SK-N-SH (cell line): ENCODE measurements around the gene ZSWIM5. TPM values are rescaled to one million over a fixed set of nuclear protein-coding genes. Genes with fewer than 3 reads are reported as not detected.

Experiments used
- CTCF ChIA-PET: fragments of 300-600, 350-600 bp; formaldehyde crosslinking; extraction: SDS; loops from one replicate; lab custom pipeline; 2021; lab: Yijun Ruan, JAX
- POLR2A ChIA-PET: fragments of 350-600 bp; sonication (Branson Sonifier 250); formaldehyde crosslinking; extraction: SDS; loops from one replicate; lab custom pipeline; 2020; ENCODE audit warnings: antibody characterized with exemption, inconsistent platforms; lab: Yijun Ruan, JAX
- DNase-seq: peaks from one replicate; pipeline ENCODE4 v3.0.0; 2012
- H2AFZ ChIP-seq: fragments of 200-600 bp; sonication (generic); 2 replicates; pipeline ENCODE4 v1.8.1; 2016; ENCODE audit warnings: antibody characterized with exemption, mild to moderate bottlenecking, low read depth
- H3F3A ChIP-seq: fragments of 200-600 bp; sonication (generic); replicated peaks from 2 replicates; pipeline ENCODE3; 2016; ENCODE audit warnings: antibody characterized with exemption, mild to moderate bottlenecking; ENCODE audit not compliant: insufficient read depth
- H3K27ac ChIP-seq, 2 experiments: fragments of 200-500 bp in 1 of 2; fragments of 200-600 bp in 1 of 2; sonication (Bioruptor generic) in 1 of 2; sonication (generic), shearing (Covaris generic) in 1 of 2; 2 replicates each; pipeline versions ENCODE4 v1.5.1 to v1.6.1; 2014 to 2016; ENCODE audit warnings: low read depth in 2 of 2, inconsistent platforms in 1 of 2, low read length in 1 of 2, mild to moderate bottlenecking in 1 of 2, mixed read lengths in 1 of 2
- H3K27me3 ChIP-seq: fragments of 200-600 bp; sonication (generic), shearing (Covaris generic); 2 replicates; pipeline ENCODE4 v1.6.1; 2016; ENCODE audit warnings: mixed run types; ENCODE audit not compliant: insufficient read depth
- H3K36me3 ChIP-seq, 2 experiments: fragments of 200-500 bp in 1 of 2; fragments of 200-600 bp in 1 of 2; sonication (Bioruptor generic) in 1 of 2; sonication (generic) in 1 of 2; replicated peaks in 1 of 2; 2 replicates each; pipeline versions ENCODE3 to v1.5.1; 2014 to 2016; ENCODE audit warnings: low read length in 1 of 2, mild to moderate bottlenecking in 1 of 2; ENCODE audit not compliant: insufficient read depth in 2 of 2, control insufficient read depth in 1 of 2
- H3K4me1 ChIP-seq, 2 experiments: fragments of 200-500 bp in 1 of 2; fragments of 200-600 bp in 1 of 2; sonication (Bioruptor generic) in 1 of 2; sonication (generic), shearing (Covaris generic) in 1 of 2; 2 replicates each; pipeline versions ENCODE4 v1.5.1 to v1.6.1; 2014 to 2016; ENCODE audit warnings: low read depth in 1 of 2, low read length in 1 of 2, mixed run types in 1 of 2; ENCODE audit not compliant: insufficient read depth in 2 of 2, control insufficient read depth in 1 of 2
- H3K4me2 ChIP-seq: fragments of 200-600 bp; sonication (generic), shearing (Covaris generic); 2 replicates; pipeline ENCODE4 v1.6.1; 2017; ENCODE audit warnings: mixed run types
- H3K4me3 ChIP-seq, 2 experiments: fragments of 200-500 bp in 1 of 2; fragments of 200-600 bp in 1 of 2; sonication (Bioruptor generic) in 1 of 2; sonication (generic), shearing (Covaris generic) in 1 of 2; 2 replicates each; pipeline versions ENCODE4 v1.5.1 to v1.8.1; 2014 to 2016; ENCODE audit warnings: low read depth in 2 of 2, inconsistent platforms in 1 of 2, low read length in 1 of 2, mild to moderate bottlenecking in 1 of 2, mixed read lengths in 1 of 2, moderate library complexity in 1 of 2
- H3K79me2 ChIP-seq: fragments of 200-600 bp; sonication (generic); 2 replicates; pipeline ENCODE4 v1.8.1; 2017; ENCODE audit warnings: mild to moderate bottlenecking; ENCODE audit not compliant: insufficient read depth
- H3K9ac ChIP-seq: fragments of 200-600 bp; sonication (generic); 2 replicates; pipeline ENCODE4 v1.6.1; 2017; ENCODE audit warnings: mixed run types
- H3K9me2 ChIP-seq: fragments of 200-600 bp; sonication (generic); 2 replicates; pipeline ENCODE4 v1.6.1; 2017; ENCODE audit warnings: mixed run types
- H3K9me3 ChIP-seq: fragments of 200-600 bp; sonication (generic); 2 replicates; pipeline ENCODE4 v1.6.1; 2017; ENCODE audit warnings: mixed run types, mild to moderate bottlenecking, moderate library complexity
- H4K20me1 ChIP-seq: fragments of 200-600 bp; sonication (generic); 2 replicates; pipeline ENCODE4 v1.6.1; 2017; ENCODE audit warnings: mild to moderate bottlenecking, mixed run types; ENCODE audit not compliant: insufficient read depth
- CHD2 ChIP-seq: fragments of 150-350 bp; IDR thresholded peaks from 2 replicates; pipeline ENCODE4 v1.6.1; 2018; ENCODE audit warnings: low read length; ENCODE audit not compliant: partially characterized antibody
- ELF1 ChIP-seq: IDR thresholded peaks from 2 replicates; pipeline ENCODE4 v1.4.0; 2012
- FOSL2 ChIP-seq: IDR thresholded peaks from 2 replicates; pipeline ENCODE4 v1.4.0; 2012; ENCODE audit warnings: low read depth, mild to moderate bottlenecking, moderate library complexity, borderline replicate concordance
- FOXM1 ChIP-seq: IDR thresholded peaks from 2 replicates; pipeline ENCODE4 v1.4.0; 2012; ENCODE audit warnings: low read depth, mild to moderate bottlenecking
- GABPA ChIP-seq: IDR thresholded peaks from 2 replicates; pipeline ENCODE4 v1.4.0; 2012; ENCODE audit warnings: low read depth, mild to moderate bottlenecking
- GATA2 ChIP-seq: sonication (generic); formaldehyde crosslinking; IDR thresholded peaks from 2 replicates; pipeline ENCODE4 v1.5.0; 2020; ENCODE audit warnings: mild to moderate bottlenecking, missing genetic modification reagents
- JUND ChIP-seq: IDR thresholded peaks from 2 replicates; pipeline ENCODE4 v1.4.0; 2012
- MEF2A ChIP-seq: IDR thresholded peaks from 2 replicates; pipeline ENCODE4 v1.4.0; 2012; ENCODE audit warnings: low read depth, borderline replicate concordance
- NRF1 ChIP-seq: IDR thresholded peaks from 2 replicates; pipeline ENCODE4 v1.6.1; 2012; ENCODE audit warnings: low read depth, mild to moderate bottlenecking, low read length
- POLR2AphosphoS5 ChIP-seq: IDR thresholded peaks from 2 replicates; pipeline ENCODE4 v1.6.1; 2012; ENCODE audit warnings: low read depth, low read length
- RCOR1 ChIP-seq: fragments of 150-350 bp; IDR thresholded peaks from 2 replicates; pipeline ENCODE4 v1.6.1; 2017; ENCODE audit warnings: antibody characterized with exemption, low read length
- RFX5 ChIP-seq: IDR thresholded peaks from 2 replicates; pipeline ENCODE4 v1.6.1; 2012; ENCODE audit warnings: mild to moderate bottlenecking, improper control_type of control experiment, low read length
- SIN3A ChIP-seq: IDR thresholded peaks from 2 replicates; pipeline ENCODE4 v1.6.1; 2012; ENCODE audit warnings: low read depth, mild to moderate bottlenecking, low read length, moderate library complexity, borderline replicate concordance
- SMC3 ChIP-seq: IDR thresholded peaks from 2 replicates; pipeline ENCODE4 v1.6.1; 2012; ENCODE audit warnings: low read depth, low read length, improper control_type of control experiment
- TAF1 ChIP-seq: IDR thresholded peaks from 2 replicates; pipeline ENCODE4 v1.6.1; 2012; ENCODE audit warnings: low read depth, mild to moderate bottlenecking, low read length, moderate library complexity, borderline replicate concordance
- TEAD4 ChIP-seq: IDR thresholded peaks from 2 replicates; pipeline ENCODE4 v1.4.0; 2012; ENCODE audit warnings: mild to moderate bottlenecking, borderline replicate concordance; ENCODE audit not compliant: insufficient read depth
- YY1 ChIP-seq: IDR thresholded peaks from 2 replicates; pipeline ENCODE4 v1.4.0; 2012; ENCODE audit warnings: low read depth, mild to moderate bottlenecking
- WGBS: methylation state at CpG from one replicate; pipeline ENCODE4 v1.1.6; 2017; ENCODE audit warnings: low lambda C conversion rate; 5-methylcytosine and 5-hydroxymethylcytosine counted together
- polyA plus RNA-seq, 3 experiments: library from polyadenylated mRNA; depleted of rRNA; stranded (reverse); fragments of >200 nt; gene quantifications; 2 replicates each; pipeline ENCODE4 v1.2.3, GENCODE V29; 2012
- TF ChIP-seq, protein P1 (sequence below): IDR thresholded peaks from 2 replicates; pipeline ENCODE4 v1.6.1; 2012; ENCODE audit warnings: mild to moderate bottlenecking, low read depth, low read length, moderate library complexity
- TF ChIP-seq, protein P2 (sequence below): fragments of 200-600 bp; sonication (generic); IDR thresholded peaks from 2 replicates; pipeline ENCODE4 v1.6.1; 2017; ENCODE audit warnings: antibody characterized with exemption, mild to moderate bottlenecking, moderate library complexity
- TF ChIP-seq, protein P3 (sequence below): IDR thresholded peaks from 2 replicates; pipeline ENCODE4 v1.4.0; 2012; ENCODE audit warnings: low read depth, borderline replicate concordance
- TF ChIP-seq, protein P4 (sequence below): IDR thresholded peaks from 2 replicates; pipeline ENCODE4 v1.4.0; 2012; ENCODE audit warnings: low read depth, borderline replicate concordance
- TF ChIP-seq, protein P5 (sequence below): IDR thresholded peaks from 2 replicates; pipeline ENCODE4 v1.4.0; 2012; ENCODE audit warnings: low read depth
- TF ChIP-seq, protein P6 (sequence below): fragments of 150-350 bp; IDR thresholded peaks from 2 replicates; pipeline ENCODE4 v1.6.1; 2016; ENCODE audit warnings: mild to moderate bottlenecking, low read depth, low read length

ZSWIM5 gene
- polyA plus RNA-seq, 1 of the 3 experiments (the other 2 are of a cell fraction) = 0.07 TPM

DNA sequence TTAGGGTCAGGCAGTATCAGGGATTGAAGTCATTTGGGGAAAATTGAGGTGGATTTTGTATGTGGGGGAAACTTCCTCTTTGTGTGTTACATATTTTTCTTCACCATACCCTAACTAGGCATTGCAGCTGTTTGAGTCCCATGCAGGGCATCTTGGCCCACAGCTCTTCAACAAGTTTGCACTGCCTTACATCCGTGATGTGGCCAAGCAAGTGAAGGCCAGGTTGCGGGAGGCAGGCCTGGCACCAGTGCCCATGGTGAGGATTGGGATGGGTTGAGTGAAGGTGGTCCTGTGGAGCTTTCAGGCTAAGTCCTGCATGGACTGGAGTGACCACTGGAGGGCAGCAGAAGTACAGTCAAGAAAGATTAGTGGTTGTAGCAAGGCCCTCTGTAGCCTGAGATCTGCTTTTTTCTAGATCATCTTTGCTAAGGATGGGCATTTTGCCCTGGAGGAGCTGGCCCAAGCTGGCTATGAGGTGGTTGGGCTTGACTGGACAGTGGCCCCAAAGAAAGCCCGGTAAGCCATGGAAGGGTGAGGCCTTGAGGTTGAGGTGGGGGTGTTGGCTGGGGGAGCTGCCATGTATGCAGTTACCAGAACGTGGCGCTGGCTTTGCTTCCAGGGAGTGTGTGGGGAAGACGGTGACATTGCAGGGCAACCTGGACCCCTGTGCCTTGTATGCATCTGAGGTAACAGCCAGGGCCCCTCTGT is 191.9 kb downstream of the ZSWIM5 start:
- no peaks in the 10 kb centered on the region for H3K27me3 ChIP-seq
- H3K36me3 ChIP-seq = peaks cover 0 to 23% of the 10 kb centered on the region in 2 experiments
- peak; percentile 80 for DNase-seq
- H3K79me2 ChIP-seq = peaks cover 39% of the 10 kb centered on the region; the same call in 1 of the 2 replicates
- no peak overlapping the region for H3K9ac ChIP-seq
- peaks cover 6 to 39% of the 10 kb centered on the region in 2 experiments for H3K4me1 ChIP-seq
- H3K4me3 ChIP-seq = no peak overlapping the region; a peak in 2 of 4 replicates
- peaks cover 5% of the 10 kb centered on the region for H3F3A ChIP-seq
- H3K9me2 ChIP-seq = no peaks in the 10 kb centered on the region
- WGBS = 2% methylated on average over 4 of the region's 6 CpGs
- no peaks in the 10 kb centered on the region for H3K9me3 ChIP-seq
- ChIA-PET CTCF (interaction anchor here (0.6 to 13.4 kb wide), 64 partner anchors 9 to 486 kb away, joined by 3 to 470 read pairs (median 4); partner anchors contain the start of genes BEST4, CCDC163, EIF2B3 and HPDL), POLR2A (interaction anchor here (1.4 to 4.6 kb wide), 2 partner anchors 287 to 325 kb away, joined by 3 to 50 read pairs; partner anchors contain the start of genes MUTYH and TOE1)
- peak overlapping the region; percentile 47; the same call in 1 of the 2 replicates for H3K4me2 ChIP-seq
- H4K20me1 ChIP-seq = no peaks in the 10 kb centered on the region
- no peak overlapping the region for H2AFZ ChIP-seq
- peak overlapping the region in 1 of 2 experiments; percentile 8; a peak in 1 of 4 replicates for H3K27ac ChIP-seq
- TF ChIP-seq POLR2AphosphoS5 (no peak), NRF1 (peak; percentile 19; the same call in 1 of the 2 replicates), TAF1 (no peak), CHD2 (peak; percentile 41), YY1 (no peak), JUND (no peak), GATA2 (no peak), SMC3 (peak; percentile 93), TEAD4 (no peak), FOSL2 (no peak), GABPA (no peak), ELF1 (no peak), RFX5 (no peak), RCOR1 (no peak), SIN3A (no peak), MEF2A (no peak), FOXM1 (no peak)
- TF ChIP-seq, protein P1, sequence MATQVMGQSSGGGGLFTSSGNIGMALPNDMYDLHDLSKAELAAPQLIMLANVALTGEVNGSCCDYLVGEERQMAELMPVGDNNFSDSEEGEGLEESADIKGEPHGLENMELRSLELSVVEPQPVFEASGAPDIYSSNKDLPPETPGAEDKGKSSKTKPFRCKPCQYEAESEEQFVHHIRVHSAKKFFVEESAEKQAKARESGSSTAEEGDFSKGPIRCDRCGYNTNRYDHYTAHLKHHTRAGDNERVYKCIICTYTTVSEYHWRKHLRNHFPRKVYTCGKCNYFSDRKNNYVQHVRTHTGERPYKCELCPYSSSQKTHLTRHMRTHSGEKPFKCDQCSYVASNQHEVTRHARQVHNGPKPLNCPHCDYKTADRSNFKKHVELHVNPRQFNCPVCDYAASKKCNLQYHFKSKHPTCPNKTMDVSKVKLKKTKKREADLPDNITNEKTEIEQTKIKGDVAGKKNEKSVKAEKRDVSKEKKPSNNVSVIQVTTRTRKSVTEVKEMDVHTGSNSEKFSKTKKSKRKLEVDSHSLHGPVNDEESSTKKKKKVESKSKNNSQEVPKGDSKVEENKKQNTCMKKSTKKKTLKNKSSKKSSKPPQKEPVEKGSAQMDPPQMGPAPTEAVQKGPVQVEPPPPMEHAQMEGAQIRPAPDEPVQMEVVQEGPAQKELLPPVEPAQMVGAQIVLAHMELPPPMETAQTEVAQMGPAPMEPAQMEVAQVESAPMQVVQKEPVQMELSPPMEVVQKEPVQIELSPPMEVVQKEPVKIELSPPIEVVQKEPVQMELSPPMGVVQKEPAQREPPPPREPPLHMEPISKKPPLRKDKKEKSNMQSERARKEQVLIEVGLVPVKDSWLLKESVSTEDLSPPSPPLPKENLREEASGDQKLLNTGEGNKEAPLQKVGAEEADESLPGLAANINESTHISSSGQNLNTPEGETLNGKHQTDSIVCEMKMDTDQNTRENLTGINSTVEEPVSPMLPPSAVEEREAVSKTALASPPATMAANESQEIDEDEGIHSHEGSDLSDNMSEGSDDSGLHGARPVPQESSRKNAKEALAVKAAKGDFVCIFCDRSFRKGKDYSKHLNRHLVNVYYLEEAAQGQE = no peak
- TF ChIP-seq, protein P2, sequence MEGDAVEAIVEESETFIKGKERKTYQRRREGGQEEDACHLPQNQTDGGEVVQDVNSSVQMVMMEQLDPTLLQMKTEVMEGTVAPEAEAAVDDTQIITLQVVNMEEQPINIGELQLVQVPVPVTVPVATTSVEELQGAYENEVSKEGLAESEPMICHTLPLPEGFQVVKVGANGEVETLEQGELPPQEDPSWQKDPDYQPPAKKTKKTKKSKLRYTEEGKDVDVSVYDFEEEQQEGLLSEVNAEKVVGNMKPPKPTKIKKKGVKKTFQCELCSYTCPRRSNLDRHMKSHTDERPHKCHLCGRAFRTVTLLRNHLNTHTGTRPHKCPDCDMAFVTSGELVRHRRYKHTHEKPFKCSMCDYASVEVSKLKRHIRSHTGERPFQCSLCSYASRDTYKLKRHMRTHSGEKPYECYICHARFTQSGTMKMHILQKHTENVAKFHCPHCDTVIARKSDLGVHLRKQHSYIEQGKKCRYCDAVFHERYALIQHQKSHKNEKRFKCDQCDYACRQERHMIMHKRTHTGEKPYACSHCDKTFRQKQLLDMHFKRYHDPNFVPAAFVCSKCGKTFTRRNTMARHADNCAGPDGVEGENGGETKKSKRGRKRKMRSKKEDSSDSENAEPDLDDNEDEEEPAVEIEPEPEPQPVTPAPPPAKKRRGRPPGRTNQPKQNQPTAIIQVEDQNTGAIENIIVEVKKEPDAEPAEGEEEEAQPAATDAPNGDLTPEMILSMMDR = peak; percentile 92
- TF ChIP-seq, protein P3, sequence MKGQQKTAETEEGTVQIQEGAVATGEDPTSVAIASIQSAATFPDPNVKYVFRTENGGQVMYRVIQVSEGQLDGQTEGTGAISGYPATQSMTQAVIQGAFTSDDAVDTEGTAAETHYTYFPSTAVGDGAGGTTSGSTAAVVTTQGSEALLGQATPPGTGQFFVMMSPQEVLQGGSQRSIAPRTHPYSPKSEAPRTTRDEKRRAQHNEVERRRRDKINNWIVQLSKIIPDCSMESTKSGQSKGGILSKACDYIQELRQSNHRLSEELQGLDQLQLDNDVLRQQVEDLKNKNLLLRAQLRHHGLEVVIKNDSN = no peak
- TF ChIP-seq, protein P4, sequence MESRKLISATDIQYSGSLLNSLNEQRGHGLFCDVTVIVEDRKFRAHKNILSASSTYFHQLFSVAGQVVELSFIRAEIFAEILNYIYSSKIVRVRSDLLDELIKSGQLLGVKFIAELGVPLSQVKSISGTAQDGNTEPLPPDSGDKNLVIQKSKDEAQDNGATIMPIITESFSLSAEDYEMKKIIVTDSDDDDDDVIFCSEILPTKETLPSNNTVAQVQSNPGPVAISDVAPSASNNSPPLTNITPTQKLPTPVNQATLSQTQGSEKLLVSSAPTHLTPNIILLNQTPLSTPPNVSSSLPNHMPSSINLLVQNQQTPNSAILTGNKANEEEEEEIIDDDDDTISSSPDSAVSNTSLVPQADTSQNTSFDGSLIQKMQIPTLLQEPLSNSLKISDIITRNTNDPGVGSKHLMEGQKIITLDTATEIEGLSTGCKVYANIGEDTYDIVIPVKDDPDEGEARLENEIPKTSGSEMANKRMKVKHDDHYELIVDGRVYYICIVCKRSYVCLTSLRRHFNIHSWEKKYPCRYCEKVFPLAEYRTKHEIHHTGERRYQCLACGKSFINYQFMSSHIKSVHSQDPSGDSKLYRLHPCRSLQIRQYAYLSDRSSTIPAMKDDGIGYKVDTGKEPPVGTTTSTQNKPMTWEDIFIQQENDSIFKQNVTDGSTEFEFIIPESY = no peak
- TF ChIP-seq, protein P5, sequence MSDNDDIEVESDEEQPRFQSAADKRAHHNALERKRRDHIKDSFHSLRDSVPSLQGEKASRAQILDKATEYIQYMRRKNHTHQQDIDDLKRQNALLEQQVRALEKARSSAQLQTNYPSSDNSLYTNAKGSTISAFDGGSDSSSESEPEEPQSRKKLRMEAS = no peak
- TF ChIP-seq, protein P6, sequence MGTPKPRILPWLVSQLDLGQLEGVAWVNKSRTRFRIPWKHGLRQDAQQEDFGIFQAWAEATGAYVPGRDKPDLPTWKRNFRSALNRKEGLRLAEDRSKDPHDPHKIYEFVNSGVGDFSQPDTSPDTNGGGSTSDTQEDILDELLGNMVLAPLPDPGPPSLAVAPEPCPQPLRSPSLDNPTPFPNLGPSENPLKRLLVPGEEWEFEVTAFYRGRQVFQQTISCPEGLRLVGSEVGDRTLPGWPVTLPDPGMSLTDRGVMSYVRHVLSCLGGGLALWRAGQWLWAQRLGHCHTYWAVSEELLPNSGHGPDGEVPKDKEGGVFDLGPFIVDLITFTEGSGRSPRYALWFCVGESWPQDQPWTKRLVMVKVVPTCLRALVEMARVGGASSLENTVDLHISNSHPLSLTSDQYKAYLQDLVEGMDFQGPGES = no peak
